Activated CD8-positive, alpha-beta T cell treated with anti-CD3 and anti-CD28 coated beads for 36 hours (primary cell): ENCODE results near the gene UIMC1. TPM values are rescaled to one million over a fixed set of nuclear protein-coding genes. Genes with fewer than 3 reads are reported as not detected.

Experiments
- ATAC-seq: fragments of 200-7000 bp; cut with Tn5 transposase; one replicate; pipeline ENCODE4 v1.10.0; 2021; ENCODE audit warnings: mild to moderate bottlenecking, moderate library complexity
- CTCF ChIA-PET: fragments of 350-600 bp; sonication (Branson Sonifier 250); formaldehyde crosslinking; loops from one replicate; lab custom pipeline; 2021; ENCODE audit warnings: antibody characterized with exemption; lab: Charles Lee
- POLR2A ChIA-PET: fragments of 350-600 bp; sonication (Branson Sonifier 250); formaldehyde crosslinking; loops from one replicate; lab custom pipeline; 2021; ENCODE audit warnings: antibody characterized with exemption; lab: Charles Lee
- DNase-seq: peaks from one replicate; pipeline ENCODE4 v3.0.0-alpha.2; 2020
- H3K27ac Mint-ChIP-seq: one replicate; pipeline ENCODE4 v1.8.0; 2021; ENCODE audit warnings: mild to moderate bottlenecking, mixed read lengths
- H3K27me3 Mint-ChIP-seq: one replicate; pipeline ENCODE4 v1.8.0; 2021; ENCODE audit warnings: mixed read lengths
- H3K36me3 Mint-ChIP-seq: one replicate; pipeline ENCODE4 v1.8.0; 2021; ENCODE audit warnings: low read depth, mixed read lengths
- H3K4me1 Mint-ChIP-seq: one replicate; pipeline ENCODE4 v1.8.0; 2021; ENCODE audit warnings: low read depth, mixed read lengths
- H3K4me3 Mint-ChIP-seq: one replicate; pipeline ENCODE4 v1.8.0; 2021; ENCODE audit warnings: mild to moderate bottlenecking, moderate library complexity, mixed read lengths
- H3K9me3 Mint-ChIP-seq: one replicate; pipeline ENCODE4 v1.8.0; 2021; ENCODE audit warnings: mixed read lengths
- CTCF ChIP-seq: fragments of 200-600 bp; IDR thresholded peaks from one replicate; pipeline ENCODE4 v1.8.0; 2022; ENCODE audit warnings: antibody characterized with exemption, mild to moderate bottlenecking
- intact Hi-C: fragments of 100-400 bp; cut with micrococcal nuclease; formaldehyde crosslinking; loops from one replicate; pipeline ENCODE4 v1.10.0; 2022
- total RNA-seq, 2 experiments: library from RNA; stranded (reverse); gene quantifications; one replicate each; pipeline ENCODE4 v1.2.3, GENCODE V29; 2021

UIMC1 gene
- total RNA-seq, 2 experiments from 2014 or later, result 54.1 to 57.0 TPM

- H3K36me3 Mint-ChIP-seq, result peaks cover 12% of the 10 kb centered on the region
- CTCF ChIA-PET, result interaction anchor here (1.6 kb wide), 1 partner anchor 261 kb away, joined by 6 read pairs; no protein-coding TSS in a partner anchor
- H3K9me3 Mint-ChIP-seq, result no peaks in the 10 kb centered on the region
Observed at GRCh38 chr5:176921714-176922113, 84.9 kb downstream of the UIMC1 start.

GRCh38 chr5:176918613-176919012 is 88.0 kb downstream of the UIMC1 start:
- ChIA-PET CTCF (no interaction called here), POLR2A (no interaction called here)
- H3K27ac Mint-ChIP-seq, result no peak overlapping the region
- H3K4me3 Mint-ChIP-seq, result no peak overlapping the region
- H3K9me3 Mint-ChIP-seq, result no peaks in the 10 kb centered on the region
- no peaks in the 10 kb centered on the region for H3K27me3 Mint-ChIP-seq
- intact Hi-C loops, result no loop called here
- no peak for ATAC-seq
- DNase-seq, result no peak
- no peak for TF ChIP-seq CTCF
- peaks cover 17% of the 10 kb centered on the region for H3K4me1 Mint-ChIP-seq
- H3K36me3 Mint-ChIP-seq, result peaks cover 11% of the 10 kb centered on the region

More at GRCh38 chr5:176921714-176922113, 84.9 kb downstream of the UIMC1 start:
- TF ChIP-seq CTCF, result no peak
- Mint-ChIP-seq H3K4me3 (no peak overlapping the region), H3K27ac (no peak overlapping the region), H3K4me1 (peaks cover 7% of the 10 kb centered on the region), H3K27me3 (no peaks in the 10 kb centered on the region)
- intact Hi-C loops, result no loop called here
- ATAC-seq (no peak), DNase-seq (no peak)
- POLR2A ChIA-PET, result interaction anchor here (1.7 kb wide), 1 partner anchor 100 kb away, joined by 4 read pairs; no protein-coding TSS in a partner anchor

- ATAC-seq (no peak), DNase-seq (no peak)
- intact Hi-C loops, result no loop called here
- peaks cover 15% of the 10 kb centered on the region for H3K36me3 Mint-ChIP-seq
- no peak overlapping the region for H3K4me3 Mint-ChIP-seq
- H3K4me1 Mint-ChIP-seq, result peaks cover 21% of the 10 kb centered on the region
- TF ChIP-seq CTCF, result no peak
- ChIA-PET POLR2A (interaction anchor here (1.0 kb wide), 1 partner anchor 17 kb away, joined by 3 read pairs; the partner anchor contains the start of gene HK3), CTCF (no interaction called here)
- no peaks in the 10 kb centered on the region for H3K27me3 Mint-ChIP-seq
- peak overlapping the region; percentile 21 for H3K27ac Mint-ChIP-seq
- no peaks in the 10 kb centered on the region for H3K9me3 Mint-ChIP-seq
Observed at GRCh38 chr5:176916337-176916736, 90.2 kb downstream of the UIMC1 start.

GRCh38 chr5:176915906-176916305 is 90.7 kb downstream of the UIMC1 start:
- POLR2A ChIA-PET, result no interaction called here

More at GRCh38 chr5:176915906-176916305, 90.7 kb downstream of the UIMC1 start:
- CTCF ChIA-PET, result no interaction called here
- Mint-ChIP-seq H3K4me1 (peaks cover 21% of the 10 kb centered on the region), H3K36me3 (peaks cover 15% of the 10 kb centered on the region), H3K4me3 (no peak overlapping the region), H3K27ac (peak overlapping the region; percentile 21), H3K9me3 (no peaks in the 10 kb centered on the region), H3K27me3 (no peaks in the 10 kb centered on the region)
- no peak for TF ChIP-seq CTCF
- ATAC-seq, result no peak
- no peak for DNase-seq
- intact Hi-C loops, result no loop called here
